UCSD-AML1 (cell line): Measurements from ENCODE around the gene RAD23B.

ENCODE experiments used
- DNase-seq: peaks from one replicate; lab custom pipeline; 2025; ENCODE audit not compliant: unreplicated experiment; lab: John Stamatoyannopoulos, UW

The RAD23B gene

GRCh38 chr9:107334103-107334776 is 51.2 kb downstream of the RAD23B start:
- DNase-seq = no peak

GRCh38 chr9:107335331-107335730 is 52.3 kb downstream of the RAD23B start:
- DNase-seq = no peak

- no peak for DNase-seq
Measured at GRCh38 chr9:107336718-107337360, 53.8 kb downstream of the RAD23B start.

GRCh38 chr9:107337676-107338590 is 54.9 kb downstream of the RAD23B start:
- DNase-seq = no peak

GRCh38 chr9:107338911-107339659 is 56.0 kb downstream of the RAD23B start:
- no peak for DNase-seq

- peak; percentile 71 for DNase-seq
Measured at GRCh38 chr9:107340920-107341632, 58.0 kb downstream of the RAD23B start.

GRCh38 chr9:107342476-107343161 is 59.5 kb downstream of the RAD23B start:
- DNase-seq = no peak

GRCh38 chr9:107345327-107345726 is 62.2 kb downstream of the RAD23B start:
- DNase-seq = no peak

GRCh38 chr9:107348836-107349235 is 65.8 kb downstream of the RAD23B start:
- no peak for DNase-seq

GRCh38 chr9:107350443-107350842 is 67.4 kb downstream of the RAD23B start:
- DNase-seq = no peak

GRCh38 chr9:107351382-107352045 is 68.4 kb downstream of the RAD23B start:
- DNase-seq = no peak

GRCh38 chr9:107355394-107355793 is 72.3 kb downstream of the RAD23B start:
- DNase-seq = no peak

- DNase-seq = no peak
Measured at GRCh38 chr9:107358986-107359385, 75.9 kb downstream of the RAD23B start.

- DNase-seq = no peak
Measured at GRCh38 chr9:107360098-107360497, 77.0 kb downstream of the RAD23B start.

GRCh38 chr9:107361816-107362215 is 78.7 kb downstream of the RAD23B start:
- DNase-seq = no peak

GRCh38 chr9:107363516-107364152 is 80.6 kb downstream of the RAD23B start:
- no peak for DNase-seq

GRCh38 chr9:107367727-107368502 is 84.8 kb downstream of the RAD23B start:
- DNase-seq = no peak

GRCh38 chr9:107368696-107369095 is 85.6 kb downstream of the RAD23B start:
- no peak for DNase-seq
